Natural killer cell treated with Interleukin-12 subunit alpha and Interleukin-12 subunit beta and Interleukin-15 and Interleukin-18, amount 100 ng/mL, for 72 hours (primary cell): Measurements from ENCODE around the gene SPACA4. TPM values are rescaled to one million over a fixed set of nuclear protein-coding genes. Genes with fewer than 3 reads are reported as not detected.
A peak's percentile ranks its signal among the peaks of the same experiment; 100 is the strongest.

ENCODE experiments used
- ATAC-seq, 2 donors: fragments of 150-1000 bp; cut with Tn5 transposase in 1 of 2; sonication (Bioruptor Pico), chemical (Tn5 transposase) in 1 of 2; 2 replicates each; pipeline ENCODE4 v1.10.0; 2021
- DNase-seq: peaks from one replicate; pipeline ENCODE4 v3.0.0; 2022; ENCODE audit warnings: low spot score
- H3K27ac Mint-ChIP-seq, 2 donors: 1 replicate in 1 of 2; 2 replicates in 1 of 2; pipeline ENCODE4 v1.8.0; 2022; ENCODE audit warnings: mixed read lengths in 2 of 2, mild to moderate bottlenecking in 1 of 2, moderate library complexity in 1 of 2
- H3K27me3 Mint-ChIP-seq, 2 donors: 1 replicate in 1 of 2; 2 replicates in 1 of 2; pipeline ENCODE4 v1.8.0; 2022; ENCODE audit warnings: mixed read lengths in 2 of 2
- H3K36me3 Mint-ChIP-seq: one replicate; pipeline ENCODE4 v1.8.0; 2022; ENCODE audit warnings: mixed read lengths
- H3K4me1 Mint-ChIP-seq, 2 donors: 1 replicate in 1 of 2; 2 replicates in 1 of 2; pipeline ENCODE4 v1.8.0; 2022; ENCODE audit warnings: low read depth in 2 of 2, mixed read lengths in 2 of 2, mild to moderate bottlenecking in 1 of 2
- H3K4me3 Mint-ChIP-seq: one replicate; pipeline ENCODE4 v1.8.0; 2022; ENCODE audit warnings: mixed read lengths
- H3K9me3 Mint-ChIP-seq: 2 replicates; pipeline ENCODE4 v1.8.0; 2022; ENCODE audit warnings: mixed read lengths
- total RNA-seq, 2 donors: library from RNA; stranded (reverse); gene quantifications; one replicate each; pipeline ENCODE4 v1.2.3, GENCODE V29; 2022

The SPACA4 gene
- total RNA-seq, 2 donors from 2014 or later, result not detected

DNA sequence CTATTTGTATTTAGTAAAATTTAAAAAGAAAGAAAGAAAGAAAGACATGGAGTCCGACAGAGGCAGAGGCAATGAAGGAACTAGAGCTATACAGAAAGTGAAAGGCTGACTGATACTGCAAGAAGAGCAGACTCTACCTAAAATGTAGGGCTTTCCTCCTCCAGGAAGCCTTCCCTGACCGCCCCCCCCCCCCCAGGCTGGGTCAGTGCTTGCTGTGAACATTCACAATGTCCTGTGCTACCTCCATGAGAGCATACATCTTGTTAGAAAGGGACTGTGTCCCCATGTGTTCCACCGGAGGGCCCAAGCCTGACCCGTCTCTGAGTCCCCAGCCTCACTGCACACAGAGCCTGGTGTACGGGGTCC, 45.1 kb downstream of the SPACA4 start:
- DNase-seq (no peak), ATAC-seq (no peak)
- Mint-ChIP-seq H3K27ac (peak overlapping the region in 1 of 2 donors; percentile 35), H3K27me3 (no peaks in the 10 kb centered on the region), H3K4me1 (peaks cover 16 to 20% of the 10 kb centered on the region in 2 donors), H3K36me3 (no peaks in the 10 kb centered on the region), H3K4me3 (no peak overlapping the region), H3K9me3 (no peaks in the 10 kb centered on the region)

GRCh38 chr19:48654299-48655059, 47.9 kb downstream of the SPACA4 start:
- DNase-seq, result no peak
- H3K9me3 Mint-ChIP-seq, result no peaks in the 10 kb centered on the region
- no peaks in the 10 kb centered on the region for H3K27me3 Mint-ChIP-seq
- H3K36me3 Mint-ChIP-seq, result no peaks in the 10 kb centered on the region
- peak overlapping the region; percentile 14 to 52 for H3K27ac Mint-ChIP-seq
- no peak for ATAC-seq
- peaks cover 5% of the 10 kb centered on the region in 2 donors for H3K4me1 Mint-ChIP-seq
- H3K4me3 Mint-ChIP-seq, result no peak overlapping the region

DNA sequence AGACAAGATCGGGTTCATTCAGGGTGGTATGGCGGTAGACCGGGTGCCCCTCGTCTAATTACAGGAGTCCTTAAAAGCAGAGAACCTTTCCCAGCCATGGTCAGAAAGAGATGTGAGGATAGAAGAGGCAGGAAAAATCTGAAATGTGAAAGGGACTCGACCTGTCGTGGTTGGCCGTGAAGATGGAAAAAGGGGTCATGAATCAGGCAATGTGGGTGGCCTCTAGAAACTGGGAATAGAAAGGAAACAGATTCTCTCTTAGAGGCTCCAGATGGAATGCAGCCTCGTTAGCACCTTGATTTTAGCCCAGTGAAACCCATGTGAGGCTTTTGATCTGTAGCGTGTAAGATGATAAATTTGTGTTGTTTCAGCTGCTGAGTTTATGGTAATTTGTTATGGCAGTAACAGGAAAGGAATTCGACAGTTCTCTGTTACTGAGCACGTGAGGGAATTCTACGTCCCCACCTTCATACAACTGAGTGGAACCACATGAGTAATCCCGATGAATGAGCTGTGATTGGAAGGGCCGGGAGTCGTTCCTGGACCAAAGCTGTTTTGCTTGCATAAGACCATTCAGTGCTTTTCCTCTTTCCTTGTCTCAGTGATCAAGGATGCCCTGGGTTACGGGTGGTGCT, 50.4 kb downstream of the SPACA4 start:
- H3K27me3 Mint-ChIP-seq, result no peaks in the 10 kb centered on the region
- no peaks in the 10 kb centered on the region for H3K36me3 Mint-ChIP-seq
- no peak for DNase-seq
- H3K4me3 Mint-ChIP-seq, result no peak overlapping the region
- peaks cover 9 to 12% of the 10 kb centered on the region in 2 donors for H3K4me1 Mint-ChIP-seq
- ATAC-seq, result no peak
- H3K9me3 Mint-ChIP-seq, result no peaks in the 10 kb centered on the region
- no peak overlapping the region for H3K27ac Mint-ChIP-seq

Other genes with a start within 250 kb of the SPACA4 start
- 10 to 100 TPM in 1 of 2 donors, 1 to 10 TPM in 1; 6.9 to 25.5 TPM for gene TMEM143, start 242.8 kb upstream of the SPACA4 start, total RNA-seq
- under 1 TPM in 1 of 2 donors, not detected in 1; 0.45 TPM for gene SYNGR4, start 242.4 kb upstream of the SPACA4 start, total RNA-seq
- gene KDELR1, start 215.2 kb upstream of the SPACA4 start, total RNA-seq, result 10 to 100 TPM; 64.4 to 80.9 TPM
- gene GRIN2D, start 213.1 kb upstream of the SPACA4 start, total RNA-seq, result under 1 TPM; 0.14 to 0.42 TPM
- gene GRWD1, start 160.8 kb upstream of the SPACA4 start, total RNA-seq, result 100 to 1,000 TPM in 1 of 2 donors, 10 to 100 TPM in 1; 60.6 to 104 TPM
- gene KCNJ14, start 151.2 kb upstream of the SPACA4 start, total RNA-seq, result 1 to 10 TPM; 2.1 to 4.6 TPM
- 10 to 100 TPM; 66.4 to 66.9 TPM for gene CYTH2, start 137.4 kb upstream of the SPACA4 start, total RNA-seq
- gene LMTK3, start 94.9 kb upstream of the SPACA4 start, total RNA-seq, result 1 to 10 TPM in 1 of 2 donors, under 1 TPM in 1; 0.40 to 1.3 TPM
- not detected for gene SULT2B1, start 54.6 kb upstream of the SPACA4 start, total RNA-seq
- 10 to 100 TPM in 1 of 2 donors, 1 to 10 TPM in 1; 3.5 to 13.7 TPM for gene FAM83E, start 8.3 kb downstream of the SPACA4 start, total RNA-seq
- gene RPL18, start 12.4 kb downstream of the SPACA4 start, total RNA-seq, result 1,000 to 10,000 TPM; 1,029 to 1,552 TPM
- 10 to 100 TPM; 37.9 to 71.4 TPM for gene SPHK2, start 12.8 kb downstream of the SPACA4 start, total RNA-seq
- 1 to 10 TPM; 3.8 to 3.9 TPM for gene DBP, start 30.6 kb downstream of the SPACA4 start, total RNA-seq
- 1 to 10 TPM; 4.7 to 4.9 TPM for gene CA11, start 39.4 kb downstream of the SPACA4 start, total RNA-seq
- gene NTN5, start 66.3 kb downstream of the SPACA4 start, total RNA-seq, result under 1 TPM; 0.21 to 0.28 TPM
- gene FUT2, start 89.2 kb downstream of the SPACA4 start, total RNA-seq, result not detected
- gene MAMSTR, start 113.0 kb downstream of the SPACA4 start, total RNA-seq, result 1 to 10 TPM; 1.0 to 1.2 TPM
- gene RASIP1, start 133.9 kb downstream of the SPACA4 start, total RNA-seq, result under 1 TPM; 0.12 to 0.95 TPM
- gene IZUMO1, start 140.2 kb downstream of the SPACA4 start, total RNA-seq, result not detected
- under 1 TPM in 1 of 2 donors, not detected in 1; 0.21 TPM for gene FUT1, start 145.9 kb downstream of the SPACA4 start, total RNA-seq
- gene FGF21, start 148.8 kb downstream of the SPACA4 start, total RNA-seq, result not detected
- gene BCAT2, start 204.3 kb downstream of the SPACA4 start, total RNA-seq, result 10 to 100 TPM; 31.7 to 40.4 TPM
- under 1 TPM in 1 of 2 donors, not detected in 1; 0.26 TPM for gene HSD17B14, start 229.7 kb downstream of the SPACA4 start, total RNA-seq